H1 (cell line): Measurements from ENCODE around the gene DEGS2. TPM values are rescaled to one million over a fixed set of nuclear protein-coding genes. Genes with fewer than 3 reads are reported as not detected.

Source experiments
- polyA plus RNA-seq, 7 experiments: library from polyadenylated mRNA; depleted of rRNA in 3 of 7; stranded (reverse) in 5 of 7; unstranded in 2 of 7; fragments of >200 nt in 5 of 7; fragments of 200-250 nt in 2 of 7; gene quantifications; 1 replicate in 5 of 7; 2 replicates in 1 of 7; 4 replicates in 1 of 7; pipeline versions ENCODE4 v1.2.1 to v1.2.3, GENCODE V29; 2011 to 2013; ENCODE audit warnings: missing spikeins in 2 of 7, mixed read lengths in 2 of 7
- total RNA-seq: library from RNA; stranded (reverse); fragmentation: NEBNext Ultra II Directional; extraction: Animal tissue kit (Norgen Biotek cat#: 25700); gene quantifications from 2 replicates; pipeline ENCODE4 v1.2.1, GENCODE V29; 2021
- TF ChIP-seq, protein P1 (sequence below): IDR thresholded peaks from 2 replicates; pipeline ENCODE4 v1.6.1; 2012; ENCODE audit warnings: inconsistent platforms

Gene DEGS2
- total and polyA plus RNA-seq, 2 of the 8 experiments (the other 6 are each of a cell fraction or from before 2014, with no cell fraction given): 0.61 to 0.82 TPM

GRCh38 chr14:100114109-100114765 lies 45.2 kb downstream of the DEGS2 start (continued):
- TF ChIP-seq, protein P1, sequence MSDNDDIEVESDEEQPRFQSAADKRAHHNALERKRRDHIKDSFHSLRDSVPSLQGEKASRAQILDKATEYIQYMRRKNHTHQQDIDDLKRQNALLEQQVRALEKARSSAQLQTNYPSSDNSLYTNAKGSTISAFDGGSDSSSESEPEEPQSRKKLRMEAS: no peak
